Liver (tissue), 9 donors: ENCODE results near the gene CR1L. TPM values are rescaled to one million over a fixed set of nuclear protein-coding genes. Genes with fewer than 3 reads are reported as not detected.
"Not testable (repeated sequence)": the region's sequence is repeated elsewhere in the genome, so short reads cannot be mapped to it uniquely, and the experiment has no call there.

Experiments
- DNase-seq: peaks from one replicate; pipeline ENCODE4 v3.0.0-alpha.2; 2017; ENCODE audit warnings: low spot score
- H3K27ac ChIP-seq, 2 donors: one replicate each; pipeline ENCODE4 v1.7.0; 2013; ENCODE audit warnings: inconsistent platforms in 2 of 2, low read length in 2 of 2, control low read depth in 1 of 2, low read depth in 1 of 2, mild to moderate bottlenecking in 1 of 2
- H3K27me3 ChIP-seq, 4 donors: one replicate each; pipeline versions ENCODE4 v1.6.1 to v1.7.0; 2013; ENCODE audit warnings: low read length in 3 of 4, inconsistent platforms in 1 of 4, mild to moderate bottlenecking in 1 of 4, moderate library complexity in 1 of 4; ENCODE audit not compliant: control insufficient read depth in 4 of 4, insufficient read depth in 4 of 4
- H3K36me3 ChIP-seq, 4 donors: one replicate each; pipeline versions ENCODE4 v1.6.1 to v1.7.0; 2013; ENCODE audit warnings: low read length in 3 of 4, mild to moderate bottlenecking in 3 of 4, low read depth in 1 of 4, moderate library complexity in 1 of 4; ENCODE audit not compliant: control insufficient read depth in 4 of 4, insufficient read depth in 3 of 4
- H3K4me1 ChIP-seq, 4 donors: one replicate each; pipeline versions ENCODE4 v1.6.1 to v1.7.0; 2013; ENCODE audit warnings: low read length in 3 of 4, mild to moderate bottlenecking in 3 of 4, moderate library complexity in 1 of 4; ENCODE audit not compliant: control insufficient read depth in 4 of 4, insufficient read depth in 4 of 4
- H3K4me3 ChIP-seq, 3 donors: one replicate each; pipeline versions ENCODE4 v1.6.1 to v1.7.0; 2013; ENCODE audit warnings: low read length in 3 of 3, control low read depth in 1 of 3, low read depth in 1 of 3, mild to moderate bottlenecking in 1 of 3
- H3K9ac ChIP-seq, 2 donors: one replicate each; pipeline ENCODE4 v1.7.0; 2013; ENCODE audit warnings: low read length in 2 of 2, mild to moderate bottlenecking in 2 of 2, moderate library complexity in 2 of 2, control low read depth in 1 of 2, low read depth in 1 of 2
- H3K9me3 ChIP-seq, 4 donors: one replicate each; pipeline versions ENCODE4 v1.6.1 to v1.7.0; 2013; ENCODE audit warnings: low read length in 3 of 4; ENCODE audit not compliant: control insufficient read depth in 4 of 4
- FOXA2 ChIP-seq: IDR thresholded peaks from 2 replicates; pipeline ENCODE4 v1.6.1; 2016; ENCODE audit warnings: antibody characterized with exemption
- HNF4A ChIP-seq, 2 donors: conservative IDR thresholded peaks; 2 replicates each; pipeline ENCODE4 v1.6.1; 2016; ENCODE audit warnings: antibody characterized with exemption in 2 of 2, mild to moderate bottlenecking in 2 of 2
- HNF4G ChIP-seq: IDR thresholded peaks from 2 replicates; pipeline ENCODE4 v1.6.1; 2016; ENCODE audit warnings: antibody characterized with exemption
- RXRA ChIP-seq, 2 donors: IDR thresholded peaks; 2 replicates each; pipeline ENCODE4 v1.6.1; 2017 to 2018; ENCODE audit warnings: antibody characterized with exemption in 2 of 2, mild to moderate bottlenecking in 1 of 2
- SP1 ChIP-seq: IDR thresholded peaks from 2 replicates; pipeline ENCODE4 v1.6.1; 2018; ENCODE audit warnings: antibody characterized with exemption, mild to moderate bottlenecking
- YY1 ChIP-seq: IDR thresholded peaks from 2 replicates; pipeline ENCODE4 v1.6.1; 2016; ENCODE audit warnings: antibody characterized with exemption, mild to moderate bottlenecking
- WGBS: extraction: QIAGEN DNeasy Blood & Tissue Kit; methylation state at CpG from one replicate; pipeline ENCODE4 v1.1.7; 2013; 5-methylcytosine and 5-hydroxymethylcytosine counted together
- polyA plus RNA-seq, 2 donors: library from polyadenylated mRNA; stranded (reverse) in 1 of 2; unstranded in 1 of 2; fragments of 200-250 nt in 1 of 2; fragments of >200 nt in 1 of 2; fragmentation: Nextera tagmentation in 1 of 2; extraction: Ambion mirVana in 1 of 2; gene quantifications; one replicate each; pipeline versions ENCODE4 v1.2.1 to v1.2.3, GENCODE V29; 2013 to 2015
- total RNA-seq, 2 donors: library from RNA; depleted of rRNA; stranded (reverse); fragments of >200 nt; gene quantifications; one replicate each; pipeline ENCODE4 v1.2.3, GENCODE V29; 2014
- TF ChIP-seq, protein P1 (sequence below): IDR thresholded peaks from 2 replicates; pipeline ENCODE4 v1.6.1; 2016; ENCODE audit warnings: antibody characterized with exemption, mild to moderate bottlenecking
- TF ChIP-seq, protein P2 (sequence below): fragments of 150-350 bp; IDR thresholded peaks from 2 replicates; pipeline ENCODE4 v1.5.1; 2017; ENCODE audit warnings: improper control_type of control experiment, low read depth, low read length; ENCODE audit not compliant: missing input control
- TF ChIP-seq, protein P3 (sequence below): IDR thresholded peaks from 2 replicates; pipeline ENCODE4 v1.6.1; 2016; ENCODE audit warnings: antibody characterized with exemption
- donor health status: healthy.
- donor health status: healthy.
- donor health status: healthy.
- donor health status: healthy.
- donor health status: healthy.

Gene CR1L
- total and polyA plus RNA-seq, 4 donors: 0.18 to 30.9 (median 0.42) TPM

DNA sequence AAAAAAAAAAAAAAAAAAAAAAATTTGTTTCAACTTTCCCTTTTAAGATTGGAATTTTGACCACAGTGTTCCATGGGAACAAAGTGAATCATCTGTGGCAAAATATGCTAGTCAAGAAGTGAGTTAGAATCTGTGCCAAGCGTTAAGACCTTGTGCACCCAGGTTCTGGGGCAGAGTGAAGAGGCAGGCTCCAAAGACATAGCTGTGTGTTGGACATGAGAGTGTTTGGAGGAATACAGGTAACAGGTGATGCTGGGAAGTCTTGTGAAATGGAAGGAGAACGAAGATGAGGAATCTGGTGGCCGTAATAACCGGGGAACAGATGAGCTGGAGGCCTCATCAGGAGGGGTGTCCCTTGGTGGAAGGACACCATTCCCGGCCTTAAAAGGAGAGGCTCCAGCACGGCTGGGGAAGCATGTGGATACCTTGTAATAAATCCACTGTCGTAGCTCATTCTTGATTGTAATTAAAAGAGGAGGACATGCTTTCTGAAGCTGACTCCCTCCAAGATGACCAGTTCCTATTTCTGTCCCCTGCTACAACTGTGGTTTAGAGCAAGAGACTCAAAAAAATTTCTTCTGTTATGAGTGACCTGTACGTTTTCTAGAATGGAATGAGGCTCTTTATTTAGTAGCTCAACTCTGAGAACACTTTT, 92.7 kb downstream of the CR1L start:
- H3K9me3 ChIP-seq, H3K9ac ChIP-seq, H3K27ac ChIP-seq, H3K27me3 ChIP-seq, H3K4me1 ChIP-seq, H3K36me3 ChIP-seq, H3K4me3 ChIP-seq, DNase-seq: not testable (repeated sequence)
- TF ChIP-seq, protein P1, sequence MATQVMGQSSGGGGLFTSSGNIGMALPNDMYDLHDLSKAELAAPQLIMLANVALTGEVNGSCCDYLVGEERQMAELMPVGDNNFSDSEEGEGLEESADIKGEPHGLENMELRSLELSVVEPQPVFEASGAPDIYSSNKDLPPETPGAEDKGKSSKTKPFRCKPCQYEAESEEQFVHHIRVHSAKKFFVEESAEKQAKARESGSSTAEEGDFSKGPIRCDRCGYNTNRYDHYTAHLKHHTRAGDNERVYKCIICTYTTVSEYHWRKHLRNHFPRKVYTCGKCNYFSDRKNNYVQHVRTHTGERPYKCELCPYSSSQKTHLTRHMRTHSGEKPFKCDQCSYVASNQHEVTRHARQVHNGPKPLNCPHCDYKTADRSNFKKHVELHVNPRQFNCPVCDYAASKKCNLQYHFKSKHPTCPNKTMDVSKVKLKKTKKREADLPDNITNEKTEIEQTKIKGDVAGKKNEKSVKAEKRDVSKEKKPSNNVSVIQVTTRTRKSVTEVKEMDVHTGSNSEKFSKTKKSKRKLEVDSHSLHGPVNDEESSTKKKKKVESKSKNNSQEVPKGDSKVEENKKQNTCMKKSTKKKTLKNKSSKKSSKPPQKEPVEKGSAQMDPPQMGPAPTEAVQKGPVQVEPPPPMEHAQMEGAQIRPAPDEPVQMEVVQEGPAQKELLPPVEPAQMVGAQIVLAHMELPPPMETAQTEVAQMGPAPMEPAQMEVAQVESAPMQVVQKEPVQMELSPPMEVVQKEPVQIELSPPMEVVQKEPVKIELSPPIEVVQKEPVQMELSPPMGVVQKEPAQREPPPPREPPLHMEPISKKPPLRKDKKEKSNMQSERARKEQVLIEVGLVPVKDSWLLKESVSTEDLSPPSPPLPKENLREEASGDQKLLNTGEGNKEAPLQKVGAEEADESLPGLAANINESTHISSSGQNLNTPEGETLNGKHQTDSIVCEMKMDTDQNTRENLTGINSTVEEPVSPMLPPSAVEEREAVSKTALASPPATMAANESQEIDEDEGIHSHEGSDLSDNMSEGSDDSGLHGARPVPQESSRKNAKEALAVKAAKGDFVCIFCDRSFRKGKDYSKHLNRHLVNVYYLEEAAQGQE: peak; percentile 19
- 80% methylated on average over 8 of the region's 8 CpGs for WGBS

DNA sequence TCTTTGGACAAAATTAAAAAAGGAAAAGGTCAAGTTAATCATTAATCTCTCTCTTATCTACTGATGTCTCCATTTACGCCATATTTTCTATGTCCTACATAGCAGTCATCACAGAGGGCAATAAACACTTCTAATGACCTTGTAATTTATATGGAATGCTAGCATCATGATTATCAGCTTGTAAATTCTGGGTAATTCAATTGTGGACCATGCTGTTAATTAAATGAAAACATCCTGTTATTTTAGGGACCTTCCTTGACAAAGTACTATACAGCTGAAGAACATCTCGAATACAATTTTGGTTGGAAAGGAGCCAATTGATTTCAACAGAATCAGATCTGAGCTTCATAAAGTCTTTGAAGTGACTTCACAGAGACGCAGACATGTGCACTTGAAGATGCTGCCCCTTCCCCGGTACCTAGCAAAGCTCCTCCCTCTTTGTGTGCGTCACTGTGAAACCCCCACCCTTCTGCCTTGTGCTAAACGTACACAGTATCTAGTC, 93.3 kb downstream of the CR1L start:
- H3K36me3 ChIP-seq, H3K4me3 ChIP-seq, H3K27me3 ChIP-seq, DNase-seq, H3K9me3 ChIP-seq, H3K27ac ChIP-seq, H3K9ac ChIP-seq, H3K4me1 ChIP-seq: not testable (repeated sequence)
- TF ChIP-seq YY1: peak; percentile 63
- TF ChIP-seq RXRA (IDR thresholded peaks at IDR 0.05): peak in 1 of 2 donors; percentile 15
- TF ChIP-seq SP1: peak; percentile 51
- peak in 1 of 2 donors; percentile 9 for TF ChIP-seq HNF4A (conservative IDR thresholded peaks at IDR 0.05)
- 35% methylated on average over 6 of the region's 6 CpGs for WGBS

GRCh38 chr1:207740207-207740606, 95.3 kb downstream of the CR1L start:
- TF ChIP-seq, protein P2, sequence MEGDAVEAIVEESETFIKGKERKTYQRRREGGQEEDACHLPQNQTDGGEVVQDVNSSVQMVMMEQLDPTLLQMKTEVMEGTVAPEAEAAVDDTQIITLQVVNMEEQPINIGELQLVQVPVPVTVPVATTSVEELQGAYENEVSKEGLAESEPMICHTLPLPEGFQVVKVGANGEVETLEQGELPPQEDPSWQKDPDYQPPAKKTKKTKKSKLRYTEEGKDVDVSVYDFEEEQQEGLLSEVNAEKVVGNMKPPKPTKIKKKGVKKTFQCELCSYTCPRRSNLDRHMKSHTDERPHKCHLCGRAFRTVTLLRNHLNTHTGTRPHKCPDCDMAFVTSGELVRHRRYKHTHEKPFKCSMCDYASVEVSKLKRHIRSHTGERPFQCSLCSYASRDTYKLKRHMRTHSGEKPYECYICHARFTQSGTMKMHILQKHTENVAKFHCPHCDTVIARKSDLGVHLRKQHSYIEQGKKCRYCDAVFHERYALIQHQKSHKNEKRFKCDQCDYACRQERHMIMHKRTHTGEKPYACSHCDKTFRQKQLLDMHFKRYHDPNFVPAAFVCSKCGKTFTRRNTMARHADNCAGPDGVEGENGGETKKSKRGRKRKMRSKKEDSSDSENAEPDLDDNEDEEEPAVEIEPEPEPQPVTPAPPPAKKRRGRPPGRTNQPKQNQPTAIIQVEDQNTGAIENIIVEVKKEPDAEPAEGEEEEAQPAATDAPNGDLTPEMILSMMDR: no peak
- TF ChIP-seq, protein P1: no peak
- TF ChIP-seq HNF4A (conservative IDR thresholded peaks at IDR 0.05) (no peak), FOXA2 (no peak), HNF4G (no peak)
- TF ChIP-seq, protein P3, sequence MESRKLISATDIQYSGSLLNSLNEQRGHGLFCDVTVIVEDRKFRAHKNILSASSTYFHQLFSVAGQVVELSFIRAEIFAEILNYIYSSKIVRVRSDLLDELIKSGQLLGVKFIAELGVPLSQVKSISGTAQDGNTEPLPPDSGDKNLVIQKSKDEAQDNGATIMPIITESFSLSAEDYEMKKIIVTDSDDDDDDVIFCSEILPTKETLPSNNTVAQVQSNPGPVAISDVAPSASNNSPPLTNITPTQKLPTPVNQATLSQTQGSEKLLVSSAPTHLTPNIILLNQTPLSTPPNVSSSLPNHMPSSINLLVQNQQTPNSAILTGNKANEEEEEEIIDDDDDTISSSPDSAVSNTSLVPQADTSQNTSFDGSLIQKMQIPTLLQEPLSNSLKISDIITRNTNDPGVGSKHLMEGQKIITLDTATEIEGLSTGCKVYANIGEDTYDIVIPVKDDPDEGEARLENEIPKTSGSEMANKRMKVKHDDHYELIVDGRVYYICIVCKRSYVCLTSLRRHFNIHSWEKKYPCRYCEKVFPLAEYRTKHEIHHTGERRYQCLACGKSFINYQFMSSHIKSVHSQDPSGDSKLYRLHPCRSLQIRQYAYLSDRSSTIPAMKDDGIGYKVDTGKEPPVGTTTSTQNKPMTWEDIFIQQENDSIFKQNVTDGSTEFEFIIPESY: no peak
- no peaks in the 10 kb centered on the region for H3K9me3 ChIP-seq

More at GRCh38 chr1:207740207-207740606, 95.3 kb downstream of the CR1L start:
- WGBS: 91% methylated on average over 2 of the region's 2 CpGs
- H3K4me3 ChIP-seq: no peak overlapping the region
- no peaks in the 10 kb centered on the region for H3K36me3 ChIP-seq
- DNase-seq: no peak
- no peaks in the 10 kb centered on the region for H3K27me3 ChIP-seq
- H3K27ac ChIP-seq: no peak overlapping the region
- H3K9ac ChIP-seq: no peak overlapping the region
- peaks cover 0 to 3% (median 2%) of the 10 kb centered on the region in 4 donors for H3K4me1 ChIP-seq
